CD4-positive, alpha-beta memory T cell (primary cell): ENCODE results near the gene UGT3A2. TPM values are rescaled to one million over a fixed set of nuclear protein-coding genes. Genes with fewer than 3 reads are reported as not detected.

Experiments
- CTCF ChIA-PET: fragments of 350-600 bp; sonication (Branson Sonifier 250); formaldehyde crosslinking; loops from one replicate; lab custom pipeline; 2021; ENCODE audit warnings: inconsistent platforms; ENCODE audit not compliant: partially characterized antibody; lab: Charles Lee
- POLR2A ChIA-PET: fragments of 350-600 bp; sonication (Branson Sonifier 250); formaldehyde crosslinking; loops from one replicate; lab custom pipeline; 2021; ENCODE audit not compliant: partially characterized antibody; lab: Charles Lee
- DNase-seq, 5 donors: peaks; one replicate each; pipeline versions ENCODE4 v3.0.0 to v3.0.0-alpha.2; 2020 to 2022; ENCODE audit warnings: mixed read lengths in 1 of 5
- H3K27ac ChIP-seq: one replicate; pipeline ENCODE4 v1.7.0; 2013; ENCODE audit warnings: low read depth, low read length
- H3K27me3 ChIP-seq: 2 replicates; pipeline ENCODE4 v1.7.0; 2013; ENCODE audit warnings: mild to moderate bottlenecking, low read length, moderate library complexity; ENCODE audit not compliant: insufficient read depth
- H3K36me3 ChIP-seq: 2 replicates; pipeline ENCODE4 v1.7.0; 2013; ENCODE audit warnings: mild to moderate bottlenecking, low read length, moderate library complexity; ENCODE audit not compliant: insufficient read depth
- H3K4me1 ChIP-seq: 2 replicates; pipeline ENCODE4 v1.7.0; 2013; ENCODE audit warnings: mild to moderate bottlenecking, low read length, moderate library complexity; ENCODE audit not compliant: insufficient read depth
- H3K4me3 ChIP-seq, 2 donors: one replicate each; pipeline ENCODE4 v1.7.0; 2013; ENCODE audit warnings: low read length in 2 of 2, mild to moderate bottlenecking in 1 of 2
- H3K9me3 ChIP-seq, 2 donors: one replicate each; pipeline ENCODE4 v1.7.0; 2013; ENCODE audit warnings: low read length in 2 of 2, control low read depth in 1 of 2; ENCODE audit not compliant: control insufficient read depth in 1 of 2
- H3K27ac Mint-ChIP-seq, 7 donors: one replicate each; pipeline ENCODE4 v1.8.0; 2020 to 2021; ENCODE audit warnings: mixed read lengths in 7 of 7, mild to moderate bottlenecking in 6 of 7, inconsistent platforms in 3 of 7, moderate library complexity in 3 of 7
- H3K27me3 Mint-ChIP-seq, 2 donors: one replicate each; pipeline ENCODE4 v1.8.0; 2020 to 2021; ENCODE audit warnings: mixed read lengths in 2 of 2
- H3K36me3 Mint-ChIP-seq, 2 donors: one replicate each; pipeline ENCODE4 v1.8.0; 2020 to 2021; ENCODE audit warnings: mixed read lengths in 2 of 2, inconsistent platforms in 1 of 2, mild to moderate bottlenecking in 1 of 2
- H3K4me1 Mint-ChIP-seq, 4 donors: one replicate each; pipeline ENCODE4 v1.8.0; 2020 to 2021; ENCODE audit warnings: mixed read lengths in 4 of 4, mild to moderate bottlenecking in 1 of 4
- H3K4me3 Mint-ChIP-seq, 8 donors: one replicate each; pipeline ENCODE4 v1.8.0; 2020 to 2021; ENCODE audit warnings: mixed read lengths in 8 of 8, mild to moderate bottlenecking in 7 of 8, moderate library complexity in 6 of 8, inconsistent platforms in 3 of 8
- H3K9me3 Mint-ChIP-seq, 8 donors: one replicate each; pipeline ENCODE4 v1.8.0; 2020 to 2021; ENCODE audit warnings: mixed read lengths in 8 of 8, mild to moderate bottlenecking in 5 of 8, inconsistent platforms in 3 of 8, moderate library complexity in 1 of 8
- intact Hi-C: fragments of 100-400 bp; cut with micrococcal nuclease; formaldehyde crosslinking; loops from one replicate; pipeline ENCODE4 v1.15.1; 2023
- polyA plus RNA-seq, 2 donors: library from polyadenylated mRNA; unstranded; fragments of 300-500 nt; fragmentation: Illumina TruSeq; gene quantifications; one replicate each; pipeline ENCODE4 v1.2.3, GENCODE V29; 2021
- total RNA-seq, 2 experiments: library from RNA; stranded (reverse); gene quantifications; one replicate each; pipeline ENCODE4 v1.2.3, GENCODE V29; 2021

Gene UGT3A2
- total and polyA plus RNA-seq, 4 experiments from 2014 or later: 0.17 TPM; not detected in 3

DNA sequence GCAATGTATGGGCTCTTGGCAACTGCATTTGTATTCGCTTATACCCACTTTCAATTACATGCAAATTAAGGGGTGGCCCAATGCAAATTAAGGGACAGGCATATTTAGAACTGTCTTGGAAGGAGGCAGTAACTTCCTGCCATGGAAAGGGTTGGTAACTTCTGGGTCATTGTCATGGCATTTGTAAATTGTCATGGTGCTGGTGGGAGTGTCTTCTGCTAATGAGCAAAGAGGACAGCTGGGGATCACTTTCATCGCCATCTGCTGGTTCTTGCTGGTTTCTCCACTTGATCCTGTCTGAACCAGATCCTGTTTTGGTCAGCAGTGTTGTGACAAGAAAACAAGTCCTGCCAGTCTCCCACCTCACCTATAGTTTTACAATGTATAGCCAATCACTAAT, 23.3 kb upstream of the UGT3A2 start:
- Histone ChIP-seq H3K36me3 (no peaks in the 10 kb centered on the region), H3K27ac (no peak overlapping the region), H3K9me3 (no peaks in the 10 kb centered on the region), H3K27me3 (no peaks in the 10 kb centered on the region), H3K4me1 (no peaks in the 10 kb centered on the region), H3K4me3 (no peak overlapping the region)
- peak in 1 of 5 donors; percentile 9 for DNase-seq
- no peak overlapping the region for H3K4me3 Mint-ChIP-seq
- ChIA-PET POLR2A (no interaction called here), CTCF (interaction anchor here (1.1 to 1.3 kb wide), 2 partner anchors 11 to 155 kb away, joined by 3 to 5 read pairs; no protein-coding TSS in a partner anchor)
- peaks cover 0 to 1% (median 0%) of the 10 kb centered on the region in 4 donors for H3K4me1 Mint-ChIP-seq
- intact Hi-C loops: no loop called here
- H3K27ac Mint-ChIP-seq: no peak overlapping the region
- H3K27me3 Mint-ChIP-seq: peaks cover 4 to 10% of the 10 kb centered on the region in 2 donors
- H3K36me3 Mint-ChIP-seq: no peaks in the 10 kb centered on the region
- H3K9me3 Mint-ChIP-seq: peaks cover 2 to 13% (median 10%) of the 10 kb centered on the region in 8 donors

DNA sequence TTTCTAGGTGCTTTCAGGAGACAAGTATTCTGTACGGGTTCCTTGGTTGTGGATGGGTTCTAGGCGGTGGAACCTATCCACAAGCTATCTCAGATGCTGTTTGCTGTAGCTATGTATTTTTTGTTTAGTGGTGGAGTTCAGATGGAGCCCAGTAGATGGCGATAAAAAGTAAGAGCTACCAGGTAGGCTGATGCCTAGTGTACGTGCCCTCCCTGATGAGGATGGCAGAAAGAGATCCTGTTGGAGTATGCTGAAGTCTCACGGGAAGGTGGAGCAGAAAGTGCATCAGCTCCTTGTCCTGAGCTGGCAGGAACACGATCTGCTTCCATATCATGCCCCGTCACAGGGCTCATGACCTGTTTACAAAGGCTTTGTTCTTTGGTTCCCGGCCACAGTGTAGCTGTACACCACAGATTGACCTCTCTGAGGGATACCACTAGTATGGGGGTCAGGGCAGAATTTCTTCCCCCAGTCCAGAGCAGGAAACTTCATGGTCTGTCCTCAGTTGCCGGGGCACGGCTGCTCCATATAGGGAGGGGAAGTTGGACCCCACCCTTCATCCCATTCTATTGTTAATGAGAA, 12.6 kb upstream of the UGT3A2 start:
- no peaks in the 10 kb centered on the region for H3K4me1 ChIP-seq
- no peak overlapping the region for H3K4me3 ChIP-seq
- no peaks in the 10 kb centered on the region for H3K36me3 ChIP-seq
- CTCF ChIA-PET: interaction anchor here (0.5 to 3.4 kb wide), 33 partner anchors 9 to 650 kb away, joined by 3 to 53 read pairs (median 4); partner anchors contain the start of genes NADK2 and UGT3A2
- no peak overlapping the region for H3K27ac ChIP-seq
- H3K36me3 Mint-ChIP-seq: no peaks in the 10 kb centered on the region
- POLR2A ChIA-PET: no interaction called here
- H3K4me3 Mint-ChIP-seq: no peak overlapping the region
- H3K27ac Mint-ChIP-seq: no peak overlapping the region
- H3K27me3 ChIP-seq: no peaks in the 10 kb centered on the region
- H3K9me3 ChIP-seq: no peaks in the 10 kb centered on the region
- no peaks in the 10 kb centered on the region for H3K4me1 Mint-ChIP-seq
- peak in 4 of 5 donors; percentile 14 to 33 (median 29) for DNase-seq
- peaks cover 12 to 34% of the 10 kb centered on the region in 2 donors for H3K27me3 Mint-ChIP-seq
- H3K9me3 Mint-ChIP-seq: peaks cover 0 to 7% (median 2%) of the 10 kb centered on the region in 8 donors
- intact Hi-C loops: no loop called here

DNA sequence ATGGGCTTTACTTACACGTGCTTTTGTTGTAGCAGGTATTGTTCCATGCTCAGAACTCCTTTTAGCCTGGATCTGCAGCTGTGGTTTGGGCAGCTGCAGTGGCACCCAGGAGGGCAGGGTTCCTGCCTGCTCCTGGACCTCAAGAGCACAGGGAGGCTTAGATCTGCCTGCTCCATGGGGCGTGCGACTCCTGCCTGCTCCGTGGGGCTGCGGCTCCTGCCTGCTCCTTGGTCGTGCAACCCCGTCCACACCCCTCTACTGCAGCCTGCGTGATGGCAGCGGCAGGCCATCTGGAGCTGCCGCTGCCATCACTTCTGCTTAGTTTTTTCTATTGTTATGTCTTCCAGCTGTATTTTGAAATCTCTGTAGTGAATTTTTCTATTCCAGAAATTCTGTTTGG, 11.7 kb upstream of the UGT3A2 start:
- DNase-seq: no peak
- H3K9me3 ChIP-seq: no peaks in the 10 kb centered on the region
- ChIA-PET POLR2A (no interaction called here), CTCF (interaction anchor here (0.5 to 3.4 kb wide), 28 partner anchors 8 to 651 kb away, joined by 3 to 53 read pairs (median 6); partner anchors contain the start of genes NADK2 and UGT3A2)
- H3K4me3 Mint-ChIP-seq: no peak overlapping the region
- no peak overlapping the region for H3K27ac ChIP-seq
- no peaks in the 10 kb centered on the region for H3K36me3 Mint-ChIP-seq
- no peaks in the 10 kb centered on the region for H3K4me1 ChIP-seq
- intact Hi-C loops: no loop called here
- no peaks in the 10 kb centered on the region for H3K36me3 ChIP-seq
- H3K4me1 Mint-ChIP-seq: peaks cover 0 to 2% (median under 1%) of the 10 kb centered on the region in 4 donors
- H3K27me3 ChIP-seq: no peaks in the 10 kb centered on the region
- H3K4me3 ChIP-seq: no peak overlapping the region
- peaks cover 12 to 26% of the 10 kb centered on the region in 2 donors for H3K27me3 Mint-ChIP-seq
- no peaks in the 10 kb centered on the region for H3K9me3 Mint-ChIP-seq
- H3K27ac Mint-ChIP-seq: no peak overlapping the region

DNA sequence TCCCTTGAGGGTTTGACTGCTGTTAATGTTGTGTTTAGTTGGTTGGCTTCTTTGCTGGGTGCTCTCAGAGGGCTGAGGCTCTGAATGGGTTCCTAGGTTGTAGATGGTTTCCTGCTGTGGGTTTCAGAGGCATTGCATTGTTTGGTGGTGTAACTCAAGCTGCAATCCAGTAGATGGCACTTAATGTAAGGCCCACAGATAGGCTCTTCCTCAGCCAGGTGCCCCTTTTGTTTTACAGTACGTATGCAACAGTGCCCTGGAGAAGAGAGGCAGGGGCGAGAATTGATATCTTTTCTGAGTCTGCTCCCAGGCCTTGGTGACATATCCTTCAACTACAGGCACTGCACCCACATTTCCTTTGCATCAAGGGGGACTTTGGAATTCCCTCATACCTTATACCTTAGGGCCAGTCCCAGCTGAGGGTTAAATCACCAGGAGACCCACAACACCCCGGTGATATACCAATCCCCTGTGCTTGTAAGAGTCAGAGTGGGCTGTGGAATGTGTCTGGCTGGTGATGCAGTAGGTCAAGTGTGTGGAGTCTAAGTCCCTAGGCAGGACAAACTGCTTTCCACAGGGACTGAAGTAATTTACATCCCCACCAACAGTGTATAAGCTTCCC, 7.0 kb upstream of the UGT3A2 start:
- peaks cover 6 to 10% of the 10 kb centered on the region in 2 donors for H3K27me3 Mint-ChIP-seq
- Histone ChIP-seq H3K27ac (no peak overlapping the region), H3K9me3 (no peaks in the 10 kb centered on the region), H3K36me3 (no peaks in the 10 kb centered on the region), H3K4me1 (peaks cover 9% of the 10 kb centered on the region), H3K27me3 (no peaks in the 10 kb centered on the region), H3K4me3 (no peak overlapping the region)
- peak in 1 of 5 donors; percentile 4 for DNase-seq
- no peak overlapping the region for H3K27ac Mint-ChIP-seq
- H3K4me1 Mint-ChIP-seq: peaks cover 7 to 18% (median 11%) of the 10 kb centered on the region in 4 donors
- intact Hi-C loops: no loop called here
- H3K36me3 Mint-ChIP-seq: no peaks in the 10 kb centered on the region
- ChIA-PET POLR2A (no interaction called here), CTCF (interaction anchor here (0.9 kb wide), 1 partner anchor 10 kb away, joined by 4 read pairs; no protein-coding TSS in a partner anchor)
- no peak overlapping the region for H3K4me3 Mint-ChIP-seq
- peaks cover 0 to 2% (median 0%) of the 10 kb centered on the region in 8 donors for H3K9me3 Mint-ChIP-seq

DNA sequence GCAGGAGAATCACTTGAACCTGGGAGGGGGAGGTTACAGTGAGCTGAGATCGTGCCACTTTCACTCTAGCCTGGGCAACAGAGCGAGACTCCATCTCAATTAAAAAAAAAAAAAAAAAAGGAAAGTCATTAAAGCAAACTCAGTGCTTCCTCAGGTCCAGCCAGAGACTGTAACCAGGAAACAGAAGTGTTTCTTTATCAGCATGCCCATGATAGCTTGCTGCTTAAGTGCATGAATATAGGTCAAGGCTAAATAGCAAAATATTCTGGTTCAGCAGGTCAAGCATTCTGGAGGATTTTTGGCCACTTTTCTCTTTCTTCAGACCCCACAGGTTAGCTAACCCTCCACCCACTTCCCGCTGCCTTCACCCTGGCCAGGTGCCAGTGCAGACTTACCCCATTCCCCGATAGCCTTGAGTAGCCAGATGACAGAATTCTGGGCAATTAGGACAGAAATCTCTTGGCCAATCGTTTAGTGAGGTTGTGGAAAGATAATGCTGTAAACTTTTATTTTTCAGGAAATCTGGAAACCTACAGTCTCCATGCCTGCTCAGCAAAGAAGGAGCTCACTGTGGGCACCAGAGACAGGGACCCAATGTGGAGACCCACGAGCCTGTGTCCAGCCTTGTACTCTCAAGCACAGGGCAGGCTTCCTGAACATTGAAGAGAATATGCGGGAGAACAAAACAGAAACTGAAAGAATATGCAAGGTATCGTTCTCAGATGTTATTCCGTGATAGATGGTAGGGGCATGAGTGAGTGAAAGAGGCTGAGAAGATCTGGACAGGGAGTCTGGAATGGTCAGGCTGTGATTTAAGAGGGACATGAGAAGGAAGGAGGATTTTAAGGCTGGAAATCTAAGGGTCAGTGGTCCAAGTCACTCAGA, 4.2 kb upstream of the UGT3A2 start:
- Mint-ChIP-seq H3K9me3 (peaks cover 0 to 2% (median 0%) of the 10 kb centered on the region in 8 donors), H3K27me3 (peaks cover 14 to 16% of the 10 kb centered on the region in 2 donors), H3K27ac (peak overlapping the region in 5 of 7 donors; percentile 38 to 84 (median 50)), H3K4me1 (peaks cover 11 to 27% (median 17%) of the 10 kb centered on the region in 4 donors), H3K4me3 (peak overlapping the region; percentile 67 to 91 (median 86)), H3K36me3 (no peaks in the 10 kb centered on the region)
- ChIA-PET POLR2A (no interaction called here), CTCF (interaction anchor here (0.7 to 2.0 kb wide), 3 partner anchors 8 to 522 kb away, joined by 3 to 11 read pairs (median 3); no protein-coding TSS in a partner anchor)
- Histone ChIP-seq H3K27me3 (peaks cover 3% of the 10 kb centered on the region), H3K9me3 (no peaks in the 10 kb centered on the region), H3K4me1 (peaks cover 9% of the 10 kb centered on the region), H3K27ac (no peak overlapping the region), H3K36me3 (no peaks in the 10 kb centered on the region), H3K4me3 (peak overlapping the region in 1 of 2 donors; percentile 15)
- no peak for DNase-seq
- intact Hi-C loops: no loop called here

DNA sequence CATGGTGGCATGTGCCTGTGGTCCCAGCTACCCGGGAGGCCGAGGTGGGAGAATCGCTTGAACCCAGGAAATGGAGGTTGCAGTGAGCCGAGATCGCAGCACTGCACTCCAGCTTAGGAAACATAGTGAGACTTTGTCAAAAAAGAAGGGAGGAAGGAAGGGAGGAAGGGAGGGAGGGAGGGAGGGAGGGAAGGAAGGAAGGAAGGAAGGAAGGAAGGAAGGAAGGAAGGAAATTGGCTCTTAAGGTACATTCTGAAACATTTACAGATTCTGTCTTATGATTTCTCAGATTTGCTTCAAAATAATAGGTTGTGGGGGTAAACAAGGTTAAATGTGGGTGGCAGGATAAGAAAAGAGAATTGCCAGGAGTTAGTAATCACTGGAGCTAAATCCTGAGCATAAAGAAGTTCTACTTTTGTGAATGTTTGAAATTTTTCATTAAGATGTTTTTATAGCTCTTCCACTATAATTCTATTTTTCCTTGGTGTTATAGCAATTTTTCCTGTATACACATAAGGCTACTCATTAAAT, 2.1 kb upstream of the UGT3A2 start:
- Histone ChIP-seq H3K27me3 (peaks cover 3% of the 10 kb centered on the region), H3K4me3 (no peak overlapping the region), H3K4me1 (peaks cover 9% of the 10 kb centered on the region), H3K9me3 (no peaks in the 10 kb centered on the region), H3K27ac (no peak overlapping the region), H3K36me3 (no peaks in the 10 kb centered on the region)
- POLR2A ChIA-PET: no interaction called here
- peaks cover 0 to 2% (median 0%) of the 10 kb centered on the region in 8 donors for H3K9me3 Mint-ChIP-seq
- H3K27me3 Mint-ChIP-seq: peaks cover 21 to 24% of the 10 kb centered on the region in 2 donors
- DNase-seq: no peak
- intact Hi-C loops: no loop called here
- CTCF ChIA-PET: interaction anchor here (1.9 kb wide), 1 partner anchor 11 kb away, joined by 10 read pairs; no protein-coding TSS in a partner anchor
- no peak overlapping the region for H3K4me3 Mint-ChIP-seq
- H3K4me1 Mint-ChIP-seq: peaks cover 11 to 27% (median 17%) of the 10 kb centered on the region in 4 donors
- H3K36me3 Mint-ChIP-seq: no peaks in the 10 kb centered on the region
- H3K27ac Mint-ChIP-seq: no peak overlapping the region
